Heart right ventricle (tissue), 16 donors: Measurements from ENCODE around the gene SLC17A1. TPM values are rescaled to one million over a fixed set of nuclear protein-coding genes. Genes with fewer than 3 reads are reported as not detected.

Source experiments
- ATAC-seq, 8 donors: fragments of 200-7000 bp; cut with Tn5 transposase; one replicate each; pipeline ENCODE4 v1.9.1; 2020; ENCODE audit warnings: mild to moderate bottlenecking in 8 of 8, moderate library complexity in 8 of 8, moderate number of reproducible peaks in 1 of 8
- DNase-seq, 2 donors: peaks; one replicate each; pipeline ENCODE4 v3.0.0-alpha.2; 2020
- H3K27ac ChIP-seq, 10 donors: fragments of 200-600 bp; sonication (generic) in 2 of 10; one replicate each; pipeline versions ENCODE4 v1.5.0 to v1.8.0; 2020 to 2022; ENCODE audit warnings: mild to moderate bottlenecking in 3 of 10
- H3K27me3 ChIP-seq, 7 donors: fragments of 200-600 bp; one replicate each; pipeline ENCODE4 v1.8.0; 2021 to 2022; ENCODE audit warnings: mild to moderate bottlenecking in 2 of 7
- H3K36me3 ChIP-seq, 9 donors: fragments of 200-600 bp; sonication (generic) in 1 of 9; one replicate each; pipeline versions ENCODE4 v1.5.0 to v1.8.0; 2020 to 2022; ENCODE audit warnings: mild to moderate bottlenecking in 2 of 9
- H3K4me1 ChIP-seq, 9 donors: fragments of 200-600 bp; sonication (generic) in 1 of 9; one replicate each; pipeline versions ENCODE4 v1.5.0 to v1.8.0; 2020 to 2022; ENCODE audit warnings: mild to moderate bottlenecking in 4 of 9
- H3K4me3 ChIP-seq, 10 donors: fragments of 200-600 bp; sonication (generic) in 2 of 10; one replicate each; pipeline versions ENCODE4 v1.5.0 to v1.8.0; 2020 to 2022; ENCODE audit warnings: mild to moderate bottlenecking in 7 of 10, moderate library complexity in 2 of 10
- H3K9me3 ChIP-seq, 11 donors: fragments of 200-600 bp in 10 of 11; sonication (generic) in 2 of 11; one replicate each; pipeline versions ENCODE4 v1.5.0 to v1.8.0; 2013 to 2022; ENCODE audit warnings: mild to moderate bottlenecking in 2 of 11, control low read depth in 1 of 11, moderate library complexity in 1 of 11
- CTCF ChIP-seq, 9 donors: fragments of 200-600 bp; sonication (generic) in 2 of 9; IDR thresholded peaks; one replicate each; pipeline versions ENCODE4 v1.5.0 to v1.8.0; 2021 to 2022; ENCODE audit warnings: antibody characterized with exemption in 9 of 9, mild to moderate bottlenecking in 5 of 9, moderate library complexity in 1 of 9
- WGBS, 2 donors: extraction: QIAGEN DNeasy Blood & Tissue Kit; methylation state at CpG; one replicate each; pipeline ENCODE4 v1.1.7; 2013; ENCODE audit warnings: inconsistent platforms in 1 of 2; 5-methylcytosine and 5-hydroxymethylcytosine counted together
- intact Hi-C, 10 donors: fragments of 100-400 bp; cut with DNase I; formaldehyde crosslinking; loops; one replicate each; pipeline versions ENCODE4 v1.11.1 to v1.14.2; 2022
- polyA plus RNA-seq, 2 donors: library from polyadenylated mRNA; stranded (reverse); fragments of 200-250 nt; gene quantifications; one replicate each; pipeline ENCODE4 v1.2.3, GENCODE V29; 2013
- total RNA-seq, 10 donors: library from RNA; stranded (reverse); fragmentation: NEBNext Ultra II Directional in 3 of 10; extraction: Animal tissue kit (Norgen Biotek cat#: 25700) in 3 of 10; gene quantifications; one replicate each; pipeline versions ENCODE4 v1.2.1 to v1.2.4, GENCODE V29; 2021 to 2023
- donor health status: Arrhythmogenic right ventricular cardiomyopathy.
- donor health status: ischemic (EF 13 %, LVEDD 7.1; RV severe dilation, severe dysfunction).
- donor health status: healthy with polysubstance abuse.
- donor health status: DM: no; HTN: yes; CAD: no.
- donor health status: DM: no; HTN: no; CAD: no.
- donor health status: ischemic (EF 25% LVEDD 6.9; RV normal size, moderate dysfunction).
- donor health status: ischemic (EF 25% LVEDD 5.7; RV mildly dilated, moderate dysfunction).
- donor health status: healthy.
- donor health status: DM: yes; HTN: yes; CAD: no.
- donor health status: Ischemic cardiomyopathy.
- donor health status: ischemic (EF 35%, LVEDD 5.7; RV mildly dilated, moderate dysfunction).
- donor health status: nonischemic (EF 11% LVEDD 7.7; RV severe dilation, severe dysfunction).
- donor health status: DM: yes; HTN: yes; CAD: no.
- donor health status: PGD.
- donor health status: ischemic (EF 29% LVEDD 5.4; RV normal size, mild dysfunction).
- donor health status: nonischemic (EF 23%, LVEDD 6.1; RV moderate dilation, normal function).

The SLC17A1 gene
- total and polyA plus RNA-seq, 12 donors: not detected

GRCh38 chr6:25764611-25765010 lies 67.2 kb downstream of the SLC17A1 start:
- DNase-seq (no peak), ATAC-seq (no peak)
- H3K9me3 ChIP-seq: no peaks in the 10 kb centered on the region
- no peaks in the 10 kb centered on the region for H3K36me3 ChIP-seq
- WGBS, 2 donors: 88 to 93% methylated on average over 2 of the region's 2 CpGs
- no peaks in the 10 kb centered on the region for H3K4me1 ChIP-seq
- intact Hi-C loops: no loop called here
- H3K4me3 ChIP-seq: no peak overlapping the region
- no peak overlapping the region for H3K27ac ChIP-seq
- peaks cover 0 to 5% (median 0%) of the 10 kb centered on the region in 7 donors for H3K27me3 ChIP-seq
- no peak for TF ChIP-seq CTCF (IDR thresholded peaks at IDR 0.05)

GRCh38 chr6:25757936-25758642 lies 73.8 kb downstream of the SLC17A1 start:
- 73 to 89% methylated on average over 6 of the region's 6 CpGs for WGBS, 2 donors
- no peak for TF ChIP-seq CTCF (IDR thresholded peaks at IDR 0.05)
- no peaks in the 10 kb centered on the region for H3K36me3 ChIP-seq
- no peak overlapping the region for H3K4me3 ChIP-seq
- H3K27ac ChIP-seq: no peak overlapping the region
- intact Hi-C loops: no loop called here
- no peaks in the 10 kb centered on the region for H3K9me3 ChIP-seq
- DNase-seq: no peak
- no peak for ATAC-seq
- no peaks in the 10 kb centered on the region for H3K4me1 ChIP-seq
- peaks cover 0 to 4% (median 0%) of the 10 kb centered on the region in 7 donors for H3K27me3 ChIP-seq

DNA sequence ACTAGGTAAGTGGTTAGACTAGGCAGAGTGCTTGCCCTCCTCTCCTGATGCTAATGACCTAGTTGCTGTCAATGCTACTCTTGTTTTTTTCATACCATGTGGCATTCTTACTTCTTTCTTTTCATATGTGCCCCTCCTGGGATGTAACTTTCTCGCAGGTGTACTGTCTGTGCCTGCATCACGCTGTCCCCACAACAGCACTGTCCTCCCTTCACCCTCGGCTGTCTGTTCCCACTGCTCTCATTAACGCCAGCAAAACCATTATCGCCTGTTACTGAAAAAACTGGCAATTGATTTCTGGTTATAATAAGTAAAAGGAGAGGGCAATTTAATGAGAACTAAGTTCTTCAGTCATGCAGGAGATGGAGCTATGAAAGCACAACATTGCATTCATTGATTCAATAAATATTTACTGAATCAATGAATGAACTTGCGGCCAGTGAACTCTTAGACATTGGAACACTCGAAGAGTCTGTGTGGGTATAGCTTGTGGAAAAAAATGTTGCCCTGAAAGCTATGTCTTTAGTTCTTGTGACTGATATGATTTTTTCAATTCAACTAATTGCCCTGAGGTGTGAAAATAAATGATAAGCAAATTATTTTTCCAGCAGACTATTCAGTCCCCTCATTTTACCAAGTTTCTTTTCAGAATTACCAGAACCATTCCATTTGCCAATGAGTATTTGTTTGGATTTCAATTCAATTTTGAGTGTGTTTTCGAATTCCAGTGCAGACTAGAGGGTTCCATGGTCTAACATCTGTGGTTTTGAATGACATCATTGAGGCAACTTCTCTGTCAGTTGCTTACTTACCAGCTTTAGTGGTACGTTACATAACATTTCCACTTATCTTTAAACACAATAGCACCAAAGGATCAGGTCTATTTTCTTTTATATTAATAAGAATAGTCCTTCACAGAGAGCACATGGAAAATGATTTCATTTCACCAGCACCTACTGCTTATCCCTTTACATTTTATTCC lies 75.2 kb downstream of the SLC17A1 start:
- Histone ChIP-seq H3K27me3 (peaks cover 0 to 4% (median 0%) of the 10 kb centered on the region in 7 donors), H3K27ac (no peak overlapping the region), H3K4me3 (no peak overlapping the region), H3K36me3 (no peaks in the 10 kb centered on the region), H3K4me1 (no peaks in the 10 kb centered on the region), H3K9me3 (no peaks in the 10 kb centered on the region)
- ATAC-seq: no peak
- no peak for DNase-seq
- intact Hi-C loops: no loop called here
- 85% methylated on average over 9 of the region's 9 CpGs for WGBS, 2 donors
- no peak for TF ChIP-seq CTCF (IDR thresholded peaks at IDR 0.05)

GRCh38 chr6:25755483-25755882 lies 76.4 kb downstream of the SLC17A1 start:
- peaks cover 0 to 4% (median 0%) of the 10 kb centered on the region in 7 donors for H3K27me3 ChIP-seq
- no peak for DNase-seq
- H3K4me1 ChIP-seq: no peaks in the 10 kb centered on the region
- H3K9me3 ChIP-seq: no peaks in the 10 kb centered on the region
- no peak overlapping the region for H3K27ac ChIP-seq
- ATAC-seq: no peak
- 96% methylated on average over 1 of the region's 1 CpG for WGBS, 2 donors
- H3K36me3 ChIP-seq: no peaks in the 10 kb centered on the region
- no peak overlapping the region for H3K4me3 ChIP-seq
- TF ChIP-seq CTCF (IDR thresholded peaks at IDR 0.05): no peak
- intact Hi-C loops: no loop called here
